ENCODE measurements around the gene ZNF511.

GRCh38 chr10:133277993-133278576, 30.6 kb upstream of the ZNF511 start:
- TF ChIP-seq GATA3 (IDR thresholded peaks at IDR 0.05; ENCODE audit: low read depth, low read length), result no peak
- TF ChIP-seq GATA2 (IDR thresholded peaks at IDR 0.05; ENCODE audit: low read depth, low read length), result no peak

Measured in SH-SY5Y (cell line).